H9 (cell line): ENCODE data around the gene EPM2A. TPM values are rescaled to one million over a fixed set of nuclear protein-coding genes. Genes with fewer than 3 reads are reported as not detected.

Source experiments
- DNase-seq: peaks from one replicate; pipeline ENCODE4 v3.0.0-alpha.2; 2017
- H2AFZ ChIP-seq: one replicate; pipeline ENCODE4 v1.6.1; 2013; ENCODE audit warnings: mild to moderate bottlenecking, low read length, control low read depth, moderate library complexity
- H2AK5ac ChIP-seq: 2 replicates; pipeline ENCODE4 v1.6.1; 2013; ENCODE audit warnings: low read length, control low read depth, mixed read lengths; ENCODE audit not compliant: insufficient read length
- H2BK120ac ChIP-seq: one replicate; pipeline ENCODE4 v1.6.1; 2013; ENCODE audit warnings: low read depth, mild to moderate bottlenecking, low read length, control low read depth, inconsistent platforms; ENCODE audit not compliant: poor library complexity, severe bottlenecking
- H2BK12ac ChIP-seq: 2 replicates; pipeline ENCODE4 v1.6.1; 2013; ENCODE audit warnings: low read length, control low read depth, mixed read lengths, low read depth; ENCODE audit not compliant: insufficient read length
- H2BK15ac ChIP-seq: 2 replicates; pipeline ENCODE4 v1.6.1; 2013; ENCODE audit warnings: low read depth, low read length, control low read depth
- H2BK20ac ChIP-seq: one replicate; pipeline ENCODE4 v1.6.1; 2013; ENCODE audit warnings: low read depth, mild to moderate bottlenecking, low read length, control low read depth, inconsistent platforms; ENCODE audit not compliant: poor library complexity, severe bottlenecking
- H2BK5ac ChIP-seq: 2 replicates; pipeline ENCODE4 v1.6.1; 2013; ENCODE audit warnings: low read length, control low read depth, mixed read lengths; ENCODE audit not compliant: insufficient read length
- H3K14ac ChIP-seq: 2 replicates; pipeline ENCODE4 v1.6.1; 2013; ENCODE audit warnings: low read length, control low read depth; ENCODE audit not compliant: insufficient read depth
- H3K18ac ChIP-seq: 2 replicates; pipeline ENCODE4 v1.6.1; 2013; ENCODE audit warnings: low read depth, mild to moderate bottlenecking, mixed read lengths, low read length, control low read depth; ENCODE audit not compliant: insufficient read length
- H3K23ac ChIP-seq: 2 replicates; pipeline ENCODE4 v1.6.1; 2013; ENCODE audit warnings: low read length, control low read depth, mixed read lengths, low read depth; ENCODE audit not compliant: insufficient read length
- H3K23me2 ChIP-seq: 2 replicates; pipeline ENCODE4 v1.6.1; 2013; ENCODE audit warnings: low read depth, mild to moderate bottlenecking, mixed read lengths, low read length, control low read depth; ENCODE audit not compliant: insufficient read length, poor library complexity, severe bottlenecking
- H3K27ac ChIP-seq: 2 replicates; pipeline ENCODE4 v1.5.1; 2013; ENCODE audit warnings: low read length, control low read depth, mixed read lengths, low read depth; ENCODE audit not compliant: insufficient read length
- H3K27me3 ChIP-seq: 2 replicates; pipeline ENCODE4 v1.6.1; 2013; ENCODE audit warnings: low read length, control low read depth, inconsistent platforms; ENCODE audit not compliant: insufficient read depth
- H3K4ac ChIP-seq: 2 replicates; pipeline ENCODE4 v1.6.1; 2013; ENCODE audit warnings: low read depth, mild to moderate bottlenecking, control low read depth, inconsistent platforms, low read length, moderate library complexity
- H3K4me1 ChIP-seq: 2 replicates; pipeline ENCODE4 v1.6.1; 2013; ENCODE audit warnings: low read length, control low read depth, inconsistent platforms; ENCODE audit not compliant: insufficient read depth
- H3K4me2 ChIP-seq: 2 replicates; pipeline ENCODE4 v1.6.1; 2013; ENCODE audit warnings: low read length, control low read depth, mixed read lengths; ENCODE audit not compliant: insufficient read length, insufficient read depth
- H3K56ac ChIP-seq: 2 replicates; pipeline ENCODE4 v1.6.1; 2013; ENCODE audit warnings: low read depth, mild to moderate bottlenecking, mixed read lengths, low read length, control low read depth; ENCODE audit not compliant: insufficient read length
- H3K79me1 ChIP-seq: 2 replicates; pipeline ENCODE4 v1.6.1; 2013; ENCODE audit warnings: low read depth, mild to moderate bottlenecking, moderate library complexity, low read length, control low read depth, inconsistent platforms; ENCODE audit not compliant: insufficient read depth, poor library complexity, severe bottlenecking
- H3K79me2 ChIP-seq: 2 replicates; pipeline ENCODE4 v1.6.1; 2013; ENCODE audit warnings: low read length, control low read depth, inconsistent platforms; ENCODE audit not compliant: insufficient read depth
- H3K9ac ChIP-seq: 2 replicates; pipeline ENCODE4 v1.6.1; 2013; ENCODE audit warnings: low read length, control low read depth, mixed read lengths; ENCODE audit not compliant: insufficient read length; ENCODE audit errors: extremely low read depth
- H3K9me3 ChIP-seq: one replicate; pipeline ENCODE4 v1.6.1; 2013; ENCODE audit warnings: low read depth, low read length, inconsistent platforms; ENCODE audit not compliant: control insufficient read depth
- H3T11ph ChIP-seq: one replicate; pipeline ENCODE4 v1.6.1; 2013; ENCODE audit warnings: mild to moderate bottlenecking, low read length, control low read depth, inconsistent platforms
- H4K20me1 ChIP-seq: one replicate; pipeline ENCODE4 v1.6.1; 2013; ENCODE audit not compliant: control insufficient read depth, insufficient read length, insufficient read depth
- H4K5ac ChIP-seq: 2 replicates; pipeline ENCODE4 v1.6.1; 2013; ENCODE audit warnings: low read depth, mild to moderate bottlenecking, mixed read lengths, low read length, control low read depth; ENCODE audit not compliant: insufficient read length
- H4K8ac ChIP-seq: replicated peaks from 2 replicates; pipeline ENCODE4 v1.6.1; 2013; ENCODE audit warnings: low read length, control low read depth, mixed read lengths, low read depth; ENCODE audit not compliant: insufficient read length
- H4K91ac ChIP-seq: 2 replicates; pipeline ENCODE4 v1.6.1; 2013; ENCODE audit warnings: low read depth, mild to moderate bottlenecking, moderate library complexity, mixed read lengths, low read length, control low read depth; ENCODE audit not compliant: insufficient read length
- H3K27ac Mint-ChIP-seq, 3 experiments: 2 replicates in 2 of 3; 3 replicates in 1 of 3; pipeline ENCODE4 v1.8.0; 2020 to 2021; ENCODE audit warnings: mixed read lengths in 3 of 3, mild to moderate bottlenecking in 1 of 3, moderate library complexity in 1 of 3
- H3K27me3 Mint-ChIP-seq: 2 replicates; pipeline ENCODE4 v1.8.0; 2021; ENCODE audit warnings: low read depth, mild to moderate bottlenecking, moderate library complexity, mixed read lengths
- H3K36me3 Mint-ChIP-seq, 3 experiments: 2 replicates in 2 of 3; 3 replicates in 1 of 3; pipeline ENCODE4 v1.8.0; 2020 to 2021; ENCODE audit warnings: low read depth in 3 of 3, mixed read lengths in 3 of 3; ENCODE audit not compliant: insufficient read depth in 1 of 3
- H3K4me1 Mint-ChIP-seq, 2 experiments: 2 replicates each; pipeline ENCODE4 v1.8.0; 2020; ENCODE audit warnings: mixed read lengths in 2 of 2
- H3K4me3 Mint-ChIP-seq, 2 experiments: 2 replicates in 1 of 2; 3 replicates in 1 of 2; pipeline ENCODE4 v1.8.0; 2020 to 2021; ENCODE audit warnings: mild to moderate bottlenecking in 2 of 2, mixed read lengths in 2 of 2, moderate library complexity in 1 of 2
- H3K9me3 Mint-ChIP-seq, 2 experiments: 2 replicates in 1 of 2; 3 replicates in 1 of 2; pipeline ENCODE4 v1.8.0; 2020; ENCODE audit warnings: mild to moderate bottlenecking in 2 of 2, mixed read lengths in 2 of 2, moderate library complexity in 1 of 2
- CTCF ChIP-seq: fragments of 200-600 bp; sonication (generic); conservative IDR thresholded peaks from 3 replicates; pipeline ENCODE4 v1.8.0; 2021; ENCODE audit warnings: antibody characterized with exemption, mild to moderate bottlenecking
- WGBS: extraction: QIAGEN DNeasy Blood & Tissue Kit; methylation state at CpG from one replicate; pipeline ENCODE4 v1.1.7; 2013; ENCODE audit warnings: missing lambda C conversion rate, low lambda C conversion rate, mixed read lengths; ENCODE audit not compliant: insufficient read length; ENCODE audit errors: extremely low coverage; 5-methylcytosine and 5-hydroxymethylcytosine counted together
- total RNA-seq: library from RNA; stranded (reverse); gene quantifications from 2 replicates; pipeline ENCODE4 v1.2.1, GENCODE V29; 2021

Gene EPM2A
- total RNA-seq, 1 experiment from 2014 or later = 8.2 TPM

- no peak overlapping the region for H2BK20ac ChIP-seq
- H3K23me2 ChIP-seq = no peaks in the 10 kb centered on the region
- no peak overlapping the region for H3K23ac ChIP-seq
- peaks cover 1% of the 10 kb centered on the region; the same call in 1 of the 2 replicates for H3K27me3 Mint-ChIP-seq
- H3K9me3 ChIP-seq = no peaks in the 10 kb centered on the region
- H2BK120ac ChIP-seq = no peak overlapping the region
- H4K20me1 ChIP-seq = no peaks in the 10 kb centered on the region
- no peak overlapping the region for H2BK5ac ChIP-seq
- H3K9ac ChIP-seq = no peak overlapping the region
- no peaks in the 10 kb centered on the region for H3K79me1 ChIP-seq
- H3K4me1 ChIP-seq = no peaks in the 10 kb centered on the region
- no peak overlapping the region for H3K14ac ChIP-seq
- DNase-seq = no peak
- H2BK12ac ChIP-seq = no peak overlapping the region
- no peak for TF ChIP-seq CTCF
- H3K27ac Mint-ChIP-seq = no peak overlapping the region
- H2AK5ac ChIP-seq = no peak overlapping the region
- no peak overlapping the region for H3T11ph ChIP-seq
- H3K18ac ChIP-seq = no peak overlapping the region
- H2AFZ ChIP-seq = no peak overlapping the region
- no CpG with 5 or more reads among the region's 1 CpG for WGBS
- no peak overlapping the region for H4K8ac ChIP-seq
- H3K27ac ChIP-seq = no peak overlapping the region
- no peak overlapping the region for H4K5ac ChIP-seq
- no peak overlapping the region for H3K4me3 Mint-ChIP-seq
- H3K79me2 ChIP-seq = 0 out of 2 replicates have a peak, but pooled peaks cover 1% of the 10 kb centered on the region
- no peak overlapping the region for H4K91ac ChIP-seq
- H3K27me3 ChIP-seq = no peaks in the 10 kb centered on the region
- peaks cover 5% of the 10 kb centered on the region in 2 experiments; a peak in 3 of 4 replicates for H3K4me1 Mint-ChIP-seq
- H3K4ac ChIP-seq = no peak overlapping the region
- no peak overlapping the region for H3K4me2 ChIP-seq
- peaks cover 14 to 26% (median 15%) of the 10 kb centered on the region in 3 experiments; a peak in 6 of 7 replicates for H3K36me3 Mint-ChIP-seq
- H2BK15ac ChIP-seq = no peak overlapping the region
- H3K56ac ChIP-seq = no peak overlapping the region
- peaks cover 10 to 23% of the 10 kb centered on the region in 2 experiments; a peak in 4 of 5 replicates for H3K9me3 Mint-ChIP-seq
Observed at GRCh38 chr6:145728444-145729385, 6.6 kb downstream of the EPM2A start.
